K562 (cell line): Measurements from ENCODE around the gene FOXI1. TPM values are rescaled to one million over a fixed set of nuclear protein-coding genes. Genes with fewer than 3 reads are reported as not detected.

Experiments used
- ATAC-seq: fragments of 200-7000 bp; cut with Tn5 transposase; 3 replicates; pipeline ENCODE4 v1.9.1; 2020; ENCODE audit warnings: moderate library complexity
- BruUV-seq: library from RNA; stranded (reverse); fragments of 400-500 nt; replicated peaks from 2 replicates; lab custom pipeline; 2021; lab: Mats Ljungman, UMichigan
- CTCF ChIA-PET: fragments of 300-600 bp; formaldehyde crosslinking; extraction: SDS; loops from one replicate; lab custom pipeline; 2021; ENCODE audit warnings: low intra/inter-chr PET ratio; lab: Yijun Ruan, JAX
- POLR2A ChIA-PET: fragments of 300-600, 350-650 bp; sonication (Branson Sonifier 250); formaldehyde crosslinking; extraction: SDS; loops from one replicate; lab custom pipeline; 2021; ENCODE audit warnings: antibody characterized with exemption, inconsistent platforms; lab: Yijun Ruan, JAX
- DNase-seq, 4 experiments: peaks; one replicate each; pipeline versions ENCODE4 v3.0.0 to v3.0.0-alpha.2; 2011 to 2018; ENCODE audit warnings: low spot score in 3 of 4, mixed read lengths in 3 of 4; ENCODE audit errors: extremely low read depth in 1 of 4
- FAIRE-seq: peaks from 2 replicates; lab custom pipeline; 2011; peaks lifted over from hg19 to GRCh38; lab: Jason Lieb, UNC
- H2AFZ ChIP-seq: 2 replicates; pipeline ENCODE4 v1.6.0; 2011; ENCODE audit warnings: low read depth, low read length, control low read depth, inconsistent platforms
- H3K27ac ChIP-seq: fragments of 200-600 bp; 3 replicates; pipeline ENCODE4 v1.8.0; 2011; ENCODE audit warnings: low read depth, mild to moderate bottlenecking, control low read depth, inconsistent platforms, low read length, moderate library complexity, mixed read lengths; ENCODE audit errors: extremely low read depth
- H3K27me3 ChIP-seq, 2 experiments: fragments of 300-600 bp in 1 of 2; 2 replicates in 1 of 2; 3 replicates in 1 of 2; pipeline versions ENCODE4 v1.6.0 to v1.8.0; 2011; ENCODE audit warnings: inconsistent platforms in 2 of 2, low read length in 2 of 2, mild to moderate bottlenecking in 1 of 2, mixed read lengths in 1 of 2, moderate library complexity in 1 of 2; ENCODE audit not compliant: control insufficient read depth in 2 of 2, insufficient read depth in 2 of 2
- H3K36me3 ChIP-seq: fragments of 300-600 bp; 3 replicates; pipeline ENCODE4 v1.8.0; 2011; ENCODE audit warnings: mild to moderate bottlenecking, low read length, inconsistent platforms; ENCODE audit not compliant: control insufficient read depth, insufficient read depth
- H3K4me1 ChIP-seq, 2 experiments: fragments of 200-600 bp in 1 of 2; replicated peaks in 1 of 2; 2 replicates in 1 of 2; 3 replicates in 1 of 2; pipeline versions ENCODE4 v1.5.1 to v1.8.0; 2011; ENCODE audit warnings: inconsistent platforms in 2 of 2, low read length in 2 of 2, mild to moderate bottlenecking in 1 of 2, mixed read lengths in 1 of 2, moderate library complexity in 1 of 2; ENCODE audit not compliant: control insufficient read depth in 2 of 2, insufficient read depth in 2 of 2
- H3K4me2 ChIP-seq: 2 replicates; pipeline ENCODE4 v1.6.1; 2011; ENCODE audit warnings: low read length, control low read depth, inconsistent platforms, mixed read lengths; ENCODE audit not compliant: insufficient read depth
- H3K4me3 ChIP-seq: fragments of 200-600 bp; sonication (generic), shearing (Covaris generic); 2 replicates; pipeline ENCODE4 v1.5.1; 2016; ENCODE audit warnings: control low read depth, inconsistent platforms
- H3K79me2 ChIP-seq: fragments of 200-600 bp; 3 replicates; pipeline ENCODE4 v1.8.0; 2011; ENCODE audit warnings: low read length, inconsistent platforms; ENCODE audit not compliant: control insufficient read depth, insufficient read depth
- H3K9ac ChIP-seq, 2 experiments: 2 replicates each; pipeline versions ENCODE4 v1.6.0 to v1.6.1; 2011; ENCODE audit warnings: low read depth in 2 of 2, low read length in 2 of 2, control low read depth in 1 of 2, inconsistent platforms in 1 of 2, mild to moderate bottlenecking in 1 of 2, mixed read lengths in 1 of 2; ENCODE audit not compliant: insufficient read depth in 1 of 2
- H3K9me1 ChIP-seq: one replicate; pipeline ENCODE4 v1.6.0; 2011; ENCODE audit warnings: inconsistent platforms, mild to moderate bottlenecking, low read length, moderate library complexity; ENCODE audit not compliant: control insufficient read depth, insufficient read depth
- H3K9me3 ChIP-seq: replicated peaks from 2 replicates; pipeline ENCODE4 v1.5.1; 2011; ENCODE audit warnings: low read depth, low read length, inconsistent platforms; ENCODE audit not compliant: control insufficient read depth, insufficient read depth
- H4K20me1 ChIP-seq: replicated peaks from 2 replicates; pipeline ENCODE4 v1.6.1; 2011; ENCODE audit warnings: low read length, inconsistent platforms, mixed read lengths; ENCODE audit not compliant: control insufficient read depth, insufficient read depth
- BRF2 ChIP-seq: IDR thresholded peaks from 3 replicates; pipeline ENCODE4 v1.6.1; 2011; ENCODE audit warnings: borderline replicate concordance, mild to moderate bottlenecking; ENCODE audit not compliant: insufficient read length, insufficient read depth
- GTF2F1 ChIP-seq: IDR thresholded peaks from 2 replicates; pipeline ENCODE4 v1.6.1; 2011; ENCODE audit warnings: low read depth, low read length, improper control_type of control experiment
- RBBP5 ChIP-seq: fragments of 200-600 bp; sonication (generic); IDR thresholded peaks from 2 replicates; pipeline ENCODE4 v1.6.1; 2012; ENCODE audit warnings: borderline replicate concordance, mild to moderate bottlenecking, low read length, control low read depth, inconsistent platforms; ENCODE audit not compliant: insufficient read depth, poor library complexity, severe bottlenecking
- WGBS: fragments of 100-300 bp; shearing (Covaris generic); methylation state at CpG from one replicate; pipeline ENCODE4 v1.1.6; 2016; ENCODE audit warnings: low coverage, mixed read lengths; ENCODE audit not compliant: insufficient coverage; ENCODE audit errors: missing lambda C conversion rate; 5-methylcytosine and 5-hydroxymethylcytosine counted together
- in situ Hi-C: fragments of 300-500 bp; cut with MboI; formaldehyde crosslinking; loops from 4 replicates; pipeline ENCODE4 v1.15.0; 2018; ENCODE audit warnings: inconsistent platforms, mixed read lengths
- intact Hi-C: fragments of 100-400 bp; cut with micrococcal nuclease; formaldehyde crosslinking; loops from 2 replicates; pipeline ENCODE4 v1.14.2; 2022
- polyA plus RNA-seq, 8 experiments: library from polyadenylated mRNA; depleted of rRNA in 4 of 8; stranded (reverse) in 5 of 8; unstranded in 3 of 8; fragments of >200 nt; fragmentation: Nextera tagmentation in 2 of 8; fragmentation: Illumina TruSeq in 1 of 8; extraction: Ambion mirVana in 2 of 8; extraction: Trizol in 1 of 8; gene quantifications; 2 replicates each; pipeline versions ENCODE4 v1.2.1 to v1.2.3, GENCODE V29; 2011 to 2014; ENCODE audit warnings: inconsistent platforms in 1 of 8, missing spikeins in 1 of 8
- total RNA-seq, 7 experiments: library from RNA; depleted of rRNA in 6 of 7; stranded (reverse); fragments of >200 nt in 6 of 7; fragmentation: Illumina TruSeq in 2 of 7; extraction: Trizol in 2 of 7; gene quantifications; 2 replicates each; pipeline versions ENCODE4 v1.2.1 to v1.2.3, GENCODE V29; 2011 to 2021; ENCODE audit warnings: low replicate concordance in 1 of 7
- TF ChIP-seq, protein P1 (sequence below): fragments of 450-650 bp; IDR thresholded peaks from 2 replicates; pipeline ENCODE4 v1.6.1; 2018; ENCODE audit warnings: mild to moderate bottlenecking, low read depth; ENCODE audit not compliant: partially characterized antibody
- TF ChIP-seq, protein P2 (sequence below): IDR thresholded peaks from 2 replicates; pipeline ENCODE4 v1.6.1; 2011; ENCODE audit not compliant: insufficient read length; ENCODE audit errors: extremely low read depth
- TF ChIP-seq, protein P3 (sequence below), 2 experiments: fragments of 450-650 bp; formaldehyde crosslinking in 1 of 2; IDR thresholded peaks; 2 replicates each; pipeline versions ENCODE4 v1.4.0 to v1.6.1; 2014 to 2020; ENCODE audit warnings: mild to moderate bottlenecking in 2 of 2, borderline replicate concordance in 1 of 2, low read depth in 1 of 2

Gene FOXI1
- total and polyA plus RNA-seq, 9 of the 15 experiments (the other 6 are each of a cell fraction or from before 2014, with no cell fraction given), result not detected

- TF ChIP-seq, protein P1, sequence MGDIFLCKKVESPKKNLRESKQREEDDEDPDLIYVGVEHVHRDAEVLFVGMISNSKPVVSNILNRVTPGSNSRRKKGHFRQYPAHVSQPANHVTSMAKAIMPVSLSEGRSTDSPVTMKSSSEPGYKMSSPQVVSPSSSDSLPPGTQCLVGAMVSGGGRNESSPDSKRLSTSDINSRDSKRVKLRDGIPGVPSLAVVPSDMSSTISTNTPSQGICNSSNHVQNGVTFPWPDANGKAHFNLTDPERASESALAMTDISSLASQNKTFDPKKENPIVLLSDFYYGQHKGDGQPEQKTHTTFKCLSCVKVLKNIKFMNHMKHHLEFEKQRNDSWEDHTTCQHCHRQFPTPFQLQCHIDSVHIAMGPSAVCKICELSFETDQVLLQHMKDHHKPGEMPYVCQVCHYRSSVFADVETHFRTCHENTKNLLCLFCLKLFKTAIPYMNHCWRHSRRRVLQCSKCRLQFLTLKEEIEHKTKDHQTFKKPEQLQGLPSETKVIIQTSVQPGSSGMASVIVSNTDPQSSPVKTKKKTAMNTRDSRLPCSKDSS, result no peak
- TF ChIP-seq RBBP5, result no peak
- TF ChIP-seq, all 486 proteins: peak for 0
Observed at GRCh38 chr5:170147051-170147752, 41.5 kb downstream of the FOXI1 start (continued).

- intact Hi-C loops (no loop called here), in situ Hi-C loops (no loop called here)
- FAIRE-seq, result no peak
- H3K79me2 ChIP-seq, result no peaks in the 10 kb centered on the region
- H3K9me1 ChIP-seq, result no peaks in the 10 kb centered on the region
- no TSS peak for BruUV-seq
- H3K27ac ChIP-seq, result no peak overlapping the region
- no peaks in the 10 kb centered on the region for H3K9me3 ChIP-seq
- peaks cover 14% of the 10 kb centered on the region for H4K20me1 ChIP-seq
- H3K4me1 ChIP-seq, result peaks cover 12 to 17% of the 10 kb centered on the region in 2 experiments; a peak in 4 of 5 replicates
- ChIA-PET CTCF (no interaction called here), POLR2A (no interaction called here)
- H3K36me3 ChIP-seq, result no peaks in the 10 kb centered on the region
- no peak overlapping the region for H3K4me2 ChIP-seq
- no peak overlapping the region for H3K9ac ChIP-seq
- no peak for DNase-seq
- H3K27me3 ChIP-seq, result peaks cover 0 to 49% of the 10 kb centered on the region in 2 experiments; a peak in 3 of 5 replicates
- H3K4me3 ChIP-seq, result no peak overlapping the region
- ATAC-seq, result no peak
- no peak overlapping the region for H2AFZ ChIP-seq
- 3% methylated on average over 4 of the region's 4 CpGs for WGBS
- TF ChIP-seq, protein P2, sequence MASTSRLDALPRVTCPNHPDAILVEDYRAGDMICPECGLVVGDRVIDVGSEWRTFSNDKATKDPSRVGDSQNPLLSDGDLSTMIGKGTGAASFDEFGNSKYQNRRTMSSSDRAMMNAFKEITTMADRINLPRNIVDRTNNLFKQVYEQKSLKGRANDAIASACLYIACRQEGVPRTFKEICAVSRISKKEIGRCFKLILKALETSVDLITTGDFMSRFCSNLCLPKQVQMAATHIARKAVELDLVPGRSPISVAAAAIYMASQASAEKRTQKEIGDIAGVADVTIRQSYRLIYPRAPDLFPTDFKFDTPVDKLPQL, result no peak
- TF ChIP-seq GTF2F1, result no peak
- TF ChIP-seq, protein P3, sequence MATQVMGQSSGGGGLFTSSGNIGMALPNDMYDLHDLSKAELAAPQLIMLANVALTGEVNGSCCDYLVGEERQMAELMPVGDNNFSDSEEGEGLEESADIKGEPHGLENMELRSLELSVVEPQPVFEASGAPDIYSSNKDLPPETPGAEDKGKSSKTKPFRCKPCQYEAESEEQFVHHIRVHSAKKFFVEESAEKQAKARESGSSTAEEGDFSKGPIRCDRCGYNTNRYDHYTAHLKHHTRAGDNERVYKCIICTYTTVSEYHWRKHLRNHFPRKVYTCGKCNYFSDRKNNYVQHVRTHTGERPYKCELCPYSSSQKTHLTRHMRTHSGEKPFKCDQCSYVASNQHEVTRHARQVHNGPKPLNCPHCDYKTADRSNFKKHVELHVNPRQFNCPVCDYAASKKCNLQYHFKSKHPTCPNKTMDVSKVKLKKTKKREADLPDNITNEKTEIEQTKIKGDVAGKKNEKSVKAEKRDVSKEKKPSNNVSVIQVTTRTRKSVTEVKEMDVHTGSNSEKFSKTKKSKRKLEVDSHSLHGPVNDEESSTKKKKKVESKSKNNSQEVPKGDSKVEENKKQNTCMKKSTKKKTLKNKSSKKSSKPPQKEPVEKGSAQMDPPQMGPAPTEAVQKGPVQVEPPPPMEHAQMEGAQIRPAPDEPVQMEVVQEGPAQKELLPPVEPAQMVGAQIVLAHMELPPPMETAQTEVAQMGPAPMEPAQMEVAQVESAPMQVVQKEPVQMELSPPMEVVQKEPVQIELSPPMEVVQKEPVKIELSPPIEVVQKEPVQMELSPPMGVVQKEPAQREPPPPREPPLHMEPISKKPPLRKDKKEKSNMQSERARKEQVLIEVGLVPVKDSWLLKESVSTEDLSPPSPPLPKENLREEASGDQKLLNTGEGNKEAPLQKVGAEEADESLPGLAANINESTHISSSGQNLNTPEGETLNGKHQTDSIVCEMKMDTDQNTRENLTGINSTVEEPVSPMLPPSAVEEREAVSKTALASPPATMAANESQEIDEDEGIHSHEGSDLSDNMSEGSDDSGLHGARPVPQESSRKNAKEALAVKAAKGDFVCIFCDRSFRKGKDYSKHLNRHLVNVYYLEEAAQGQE (IDR thresholded peaks at IDR 0.05; ENCODE audit: borderline replicate concordance), result no peak
- TF ChIP-seq, protein P3 (CRISPR knock-in tag; IDR thresholded peaks at IDR 0.05; ENCODE audit: low read depth), result no peak
- TF ChIP-seq BRF2, result no peak
Observed at GRCh38 chr5:170147753-170148264, 42.1 kb downstream of the FOXI1 start.
